ENCODE measurements around the gene CPED1.
A peak's percentile ranks its signal among the peaks of the same experiment; 100 is the strongest.
"Not testable (repeated sequence)": the region's sequence is repeated elsewhere in the genome, so short reads cannot be mapped to it uniquely, and the experiment has no call there.

The CPED1 gene

GRCh38 chr7:121244120-121244870 lies 255.8 kb downstream of the CPED1 start:
- H3K9me3 ChIP-seq (ENCODE audit: severe bottlenecking): peaks cover 4% of the 10 kb centered on the region
- peak overlapping the region; percentile 78 for H3K27ac ChIP-seq
- no peaks in the 10 kb centered on the region for H3K27me3 ChIP-seq (ENCODE audit: insufficient read depth, low read depth, severe bottlenecking)
- TF ChIP-seq CTCF (IDR thresholded peaks at IDR 0.05; ENCODE audit: low read depth, low read length): no peak
- H3K4me3 ChIP-seq (ENCODE audit: low read depth, low read length): no peak overlapping the region
- DNase-seq: peak; percentile 76
- H3K36me3 ChIP-seq: no peaks in the 10 kb centered on the region

GRCh38 chr7:121251367-121251766 lies 262.9 kb downstream of the CPED1 start:
- not testable (repeated sequence) for H3K9me3 ChIP-seq (ENCODE audit: severe bottlenecking); H3K27ac ChIP-seq; H3K4me3 ChIP-seq (ENCODE audit: low read depth, low read length); H3K27me3 ChIP-seq (ENCODE audit: insufficient read depth, low read depth, severe bottlenecking); H3K36me3 ChIP-seq; DNase-seq

GRCh38 chr7:121252523-121253235 lies 264.2 kb downstream of the CPED1 start:
- DNase-seq; H3K27me3 ChIP-seq (ENCODE audit: insufficient read depth, low read depth, severe bottlenecking): not testable (repeated sequence)

GRCh38 chr7:121259826-121260225 lies 271.3 kb downstream of the CPED1 start:
- no peak for TF ChIP-seq CTCF (IDR thresholded peaks at IDR 0.05; ENCODE audit: low read depth, low read length)
- no peak overlapping the region for H3K4me3 ChIP-seq (ENCODE audit: low read depth, low read length)

More at GRCh38 chr7:121252523-121253235, 264.2 kb downstream of the CPED1 start:
- H3K4me3 ChIP-seq (ENCODE audit: low read depth, low read length); H3K36me3 ChIP-seq; H3K9me3 ChIP-seq (ENCODE audit: severe bottlenecking); H3K27ac ChIP-seq: not testable (repeated sequence)

GRCh38 chr7:121261207-121261884 lies 272.8 kb downstream of the CPED1 start:
- no peaks in the 10 kb centered on the region for H3K9me3 ChIP-seq (ENCODE audit: severe bottlenecking)
- TF ChIP-seq CTCF (IDR thresholded peaks at IDR 0.05; ENCODE audit: low read depth, low read length): no peak
- H3K27me3 ChIP-seq (ENCODE audit: insufficient read depth, low read depth, severe bottlenecking): no peaks in the 10 kb centered on the region
- no peak overlapping the region for H3K4me3 ChIP-seq (ENCODE audit: low read depth, low read length)
- DNase-seq: no peak
- H3K27ac ChIP-seq: no peak overlapping the region
- H3K36me3 ChIP-seq: no peaks in the 10 kb centered on the region

More at GRCh38 chr7:121259826-121260225, 271.3 kb downstream of the CPED1 start:
- H3K9me3 ChIP-seq (ENCODE audit: severe bottlenecking): no peaks in the 10 kb centered on the region
- no peak for DNase-seq
- H3K36me3 ChIP-seq: no peaks in the 10 kb centered on the region
- no peak overlapping the region for H3K27ac ChIP-seq
- no peaks in the 10 kb centered on the region for H3K27me3 ChIP-seq (ENCODE audit: insufficient read depth, low read depth, severe bottlenecking)

- no peaks in the 10 kb centered on the region for H3K27me3 ChIP-seq (ENCODE audit: insufficient read depth, low read depth, severe bottlenecking)
- no peak overlapping the region for H3K4me3 ChIP-seq (ENCODE audit: low read depth, low read length)
- no peak for TF ChIP-seq CTCF (IDR thresholded peaks at IDR 0.05; ENCODE audit: low read depth, low read length)
- no peaks in the 10 kb centered on the region for H3K36me3 ChIP-seq
- no peaks in the 10 kb centered on the region for H3K9me3 ChIP-seq (ENCODE audit: severe bottlenecking)
- H3K27ac ChIP-seq: no peak overlapping the region
- no peak for DNase-seq
Measured at GRCh38 chr7:121262221-121262620, 273.7 kb downstream of the CPED1 start.
